Nephron progenitor cell (in vitro differentiated cells): ENCODE results near the gene EHHADH.

Experiments
- DNase-seq: peaks from one replicate; pipeline ENCODE4 v3.0.0; 2021
- H3K27ac Mint-ChIP-seq: 2 replicates; pipeline ENCODE4 v1.8.0; 2021; ENCODE audit warnings: mild to moderate bottlenecking, moderate library complexity, mixed read lengths
- H3K27me3 Mint-ChIP-seq: 2 replicates; pipeline ENCODE4 v1.8.0; 2021; ENCODE audit warnings: mild to moderate bottlenecking, low read depth, mixed read lengths; ENCODE audit not compliant: poor library complexity
- H3K36me3 Mint-ChIP-seq: 2 replicates; pipeline ENCODE4 v1.8.0; 2021; ENCODE audit warnings: low read depth, mixed read lengths
- H3K4me1 Mint-ChIP-seq: 2 replicates; pipeline ENCODE4 v1.8.0; 2021; ENCODE audit warnings: mixed read lengths
- H3K4me3 Mint-ChIP-seq: 2 replicates; pipeline ENCODE4 v1.8.0; 2021; ENCODE audit warnings: mild to moderate bottlenecking, moderate library complexity, mixed read lengths
- H3K9me3 Mint-ChIP-seq: 2 replicates; pipeline ENCODE4 v1.8.0; 2021; ENCODE audit warnings: mild to moderate bottlenecking, moderate library complexity, mixed read lengths
- TF ChIP-seq, protein P1 (sequence below): fragments of 200-600 bp; sonication (generic); IDR thresholded peaks from 2 replicates; pipeline ENCODE4 v1.5.0; 2021; ENCODE audit warnings: antibody characterized with exemption

Gene EHHADH

GRCh38 chr3:185282696-185283373 is 29.0 kb upstream of the EHHADH start:
- Mint-ChIP-seq H3K27ac (peak overlapping the region; percentile 98), H3K4me3 (peak overlapping the region; percentile 97), H3K27me3 (peaks cover 37% of the 10 kb centered on the region), H3K36me3 (peaks cover 31% of the 10 kb centered on the region), H3K4me1 (peaks cover 34% of the 10 kb centered on the region), H3K9me3 (peaks cover 45% of the 10 kb centered on the region)
- peak; percentile 93 for DNase-seq
- TF ChIP-seq, protein P1, sequence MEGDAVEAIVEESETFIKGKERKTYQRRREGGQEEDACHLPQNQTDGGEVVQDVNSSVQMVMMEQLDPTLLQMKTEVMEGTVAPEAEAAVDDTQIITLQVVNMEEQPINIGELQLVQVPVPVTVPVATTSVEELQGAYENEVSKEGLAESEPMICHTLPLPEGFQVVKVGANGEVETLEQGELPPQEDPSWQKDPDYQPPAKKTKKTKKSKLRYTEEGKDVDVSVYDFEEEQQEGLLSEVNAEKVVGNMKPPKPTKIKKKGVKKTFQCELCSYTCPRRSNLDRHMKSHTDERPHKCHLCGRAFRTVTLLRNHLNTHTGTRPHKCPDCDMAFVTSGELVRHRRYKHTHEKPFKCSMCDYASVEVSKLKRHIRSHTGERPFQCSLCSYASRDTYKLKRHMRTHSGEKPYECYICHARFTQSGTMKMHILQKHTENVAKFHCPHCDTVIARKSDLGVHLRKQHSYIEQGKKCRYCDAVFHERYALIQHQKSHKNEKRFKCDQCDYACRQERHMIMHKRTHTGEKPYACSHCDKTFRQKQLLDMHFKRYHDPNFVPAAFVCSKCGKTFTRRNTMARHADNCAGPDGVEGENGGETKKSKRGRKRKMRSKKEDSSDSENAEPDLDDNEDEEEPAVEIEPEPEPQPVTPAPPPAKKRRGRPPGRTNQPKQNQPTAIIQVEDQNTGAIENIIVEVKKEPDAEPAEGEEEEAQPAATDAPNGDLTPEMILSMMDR: no peak

GRCh38 chr3:185280572-185281365 is 26.9 kb upstream of the EHHADH start:
- TF ChIP-seq, protein P1: peak; percentile 63
- peaks cover 47% of the 10 kb centered on the region for H3K27me3 Mint-ChIP-seq
- peaks cover 48% of the 10 kb centered on the region for H3K9me3 Mint-ChIP-seq
- peaks cover 27% of the 10 kb centered on the region for H3K36me3 Mint-ChIP-seq
- DNase-seq: no peak
- no peak overlapping the region for H3K27ac Mint-ChIP-seq
- H3K4me3 Mint-ChIP-seq: peak overlapping the region; percentile 41
- peaks cover 34% of the 10 kb centered on the region for H3K4me1 Mint-ChIP-seq

DNA sequence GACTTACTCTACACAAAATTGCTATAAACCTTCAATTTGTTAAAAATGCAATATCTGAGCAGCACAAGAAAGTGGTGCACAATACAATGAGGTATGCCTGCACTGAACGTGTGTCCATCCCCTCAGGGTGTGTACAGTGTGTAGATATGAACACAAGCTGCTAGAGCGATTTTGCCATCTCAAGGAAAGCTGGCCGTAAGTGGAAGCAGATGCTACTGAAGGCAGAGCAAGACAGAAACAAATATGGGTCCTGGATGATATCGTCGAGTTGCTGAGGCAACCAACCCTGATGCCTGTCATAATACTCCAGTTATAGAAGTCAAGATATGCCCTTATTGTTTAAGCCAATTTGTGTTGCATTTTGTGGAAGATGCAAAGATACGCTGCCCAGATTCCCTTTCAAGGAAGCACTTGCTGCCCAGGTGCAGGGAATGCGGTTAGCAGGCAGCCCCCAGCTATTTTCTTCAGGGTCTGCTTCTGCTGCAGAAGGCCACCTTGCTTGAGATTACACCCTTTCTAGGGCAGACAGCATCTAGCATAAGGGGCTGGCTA is 25.8 kb upstream of the EHHADH start:
- no peak for DNase-seq
- no peak overlapping the region for H3K27ac Mint-ChIP-seq
- peaks cover 54% of the 10 kb centered on the region for H3K27me3 Mint-ChIP-seq
- TF ChIP-seq, protein P1: no peak
- peaks cover 31% of the 10 kb centered on the region for H3K4me1 Mint-ChIP-seq
- H3K4me3 Mint-ChIP-seq: no peak overlapping the region
- peaks cover 52% of the 10 kb centered on the region for H3K9me3 Mint-ChIP-seq
- H3K36me3 Mint-ChIP-seq: peaks cover 18% of the 10 kb centered on the region

GRCh38 chr3:185276415-185276814 is 22.6 kb upstream of the EHHADH start:
- H3K9me3 Mint-ChIP-seq: peaks cover 30% of the 10 kb centered on the region
- H3K27me3 Mint-ChIP-seq: peaks cover 64% of the 10 kb centered on the region
- no peak overlapping the region for H3K4me3 Mint-ChIP-seq
- peaks cover 6% of the 10 kb centered on the region for H3K36me3 Mint-ChIP-seq
- TF ChIP-seq, protein P1: no peak
- DNase-seq: no peak
- no peak overlapping the region for H3K27ac Mint-ChIP-seq
- peaks cover 7% of the 10 kb centered on the region for H3K4me1 Mint-ChIP-seq

- Mint-ChIP-seq H3K4me1 (peaks cover 11% of the 10 kb centered on the region), H3K27ac (no peak overlapping the region), H3K36me3 (no peaks in the 10 kb centered on the region), H3K4me3 (no peak overlapping the region), H3K9me3 (peaks cover 4% of the 10 kb centered on the region), H3K27me3 (peaks cover 42% of the 10 kb centered on the region)
- no peak for DNase-seq
- TF ChIP-seq, protein P1: no peak
Observed at GRCh38 chr3:185272033-185272432, 18.2 kb upstream of the EHHADH start.
